Daoy (cell line): ENCODE results near the gene UMAD1. TPM values are rescaled to one million over a fixed set of nuclear protein-coding genes. Genes with fewer than 3 reads are reported as not detected.
A peak's percentile ranks its signal among the peaks of the same experiment; 100 is the strongest.

ENCODE experiments used
- DNase-seq: peaks from one replicate; pipeline ENCODE4 v3.0.0-alpha.2; 2015; ENCODE audit warnings: low read depth
- total RNA-seq: library from RNA; depleted of rRNA; stranded (reverse); fragments of >200 nt; shearing (Covaris generic); gene quantifications from 2 replicates; pipeline ENCODE4 v1.2.3, GENCODE V29; 2014

UMAD1 gene
- total RNA-seq, 1 experiment from 2014 or later: 22.9 TPM

- no peak for DNase-seq
Observed at GRCh38 chr7:7720750-7721621, 80.4 kb downstream of the UMAD1 start.

GRCh38 chr7:7731732-7732131 is 91.2 kb downstream of the UMAD1 start:
- no peak for DNase-seq

GRCh38 chr7:7732621-7733281 is 92.2 kb downstream of the UMAD1 start:
- peak; percentile 6 for DNase-seq

- DNase-seq: no peak
Observed at GRCh38 chr7:7736671-7737070, 96.1 kb downstream of the UMAD1 start.

GRCh38 chr7:7737674-7738073 is 97.1 kb downstream of the UMAD1 start:
- DNase-seq: no peak

- no peak for DNase-seq
Observed at GRCh38 chr7:7738177-7738576, 97.6 kb downstream of the UMAD1 start.

- no peak for DNase-seq
Observed at GRCh38 chr7:7738622-7739021, 98.1 kb downstream of the UMAD1 start.

GRCh38 chr7:7739204-7740036 is 98.9 kb downstream of the UMAD1 start:
- no peak for DNase-seq

GRCh38 chr7:7740037-7740355 is 99.4 kb downstream of the UMAD1 start:
- no peak for DNase-seq

GRCh38 chr7:7742223-7742622 is 101.7 kb downstream of the UMAD1 start:
- DNase-seq: no peak

- DNase-seq: no peak
Observed at GRCh38 chr7:7745258-7745657, 104.7 kb downstream of the UMAD1 start.

GRCh38 chr7:7745966-7746365 is 105.4 kb downstream of the UMAD1 start:
- no peak for DNase-seq

- no peak for DNase-seq
Observed at GRCh38 chr7:7746458-7746857, 105.9 kb downstream of the UMAD1 start.

GRCh38 chr7:7750571-7751242 is 110.2 kb downstream of the UMAD1 start:
- no peak for DNase-seq

GRCh38 chr7:7751243-7752092 is 110.9 kb downstream of the UMAD1 start:
- no peak for DNase-seq

GRCh38 chr7:7756577-7756976 is 116.0 kb downstream of the UMAD1 start:
- no peak for DNase-seq

- DNase-seq: no peak
Observed at GRCh38 chr7:7757576-7757975, 117.0 kb downstream of the UMAD1 start.

- DNase-seq: no peak
Observed at GRCh38 chr7:7761340-7761973, 120.9 kb downstream of the UMAD1 start.

- peak; percentile 33 for DNase-seq
Observed at GRCh38 chr7:7761974-7762779, 121.6 kb downstream of the UMAD1 start.
